GM13976 (cell line): Measurements from ENCODE around the gene TBCA.
"Not testable (repeated sequence)": the region's sequence is repeated elsewhere in the genome, so short reads cannot be mapped to it uniquely, and the experiment has no call there.

Experiments used
- DNase-seq: peaks from one replicate; pipeline ENCODE4 v3.0.0; 2012; ENCODE audit warnings: low spot score
- CTCF ChIP-seq: IDR thresholded peaks from 2 replicates; pipeline ENCODE4 v1.5.1; 2012; ENCODE audit warnings: borderline replicate concordance, mild to moderate bottlenecking; ENCODE audit not compliant: insufficient read depth; ENCODE audit errors: extremely low read depth, missing control alignments, control extremely low read depth
- in situ Hi-C: fragments of 300-500 bp; cut with MboI; formaldehyde crosslinking; loops from one replicate; pipeline ENCODE4 v1.12.0; 2022; ENCODE audit warnings: low sequenced_read_pairs, mixed read lengths, inconsistent platforms; ENCODE audit not compliant: unreplicated experiment

The TBCA gene

GRCh38 chr5:77767301-77767700 lies 8.8 kb downstream of the TBCA start:
- no peak for DNase-seq
- in situ Hi-C loops = no loop called here
- no peak for TF ChIP-seq CTCF

- in situ Hi-C loops = no loop called here
- no peak for TF ChIP-seq CTCF
- no peak for DNase-seq
Observed at GRCh38 chr5:77761606-77762005, 14.5 kb downstream of the TBCA start.

GRCh38 chr5:77758141-77758938 lies 17.8 kb downstream of the TBCA start:
- DNase-seq = no peak
- no peak for TF ChIP-seq CTCF
- in situ Hi-C loops = no loop called here

GRCh38 chr5:77751328-77752023 lies 24.7 kb downstream of the TBCA start:
- no peak for TF ChIP-seq CTCF
- no peak for DNase-seq
- in situ Hi-C loops = no loop called here

GRCh38 chr5:77750928-77751327 lies 25.2 kb downstream of the TBCA start:
- in situ Hi-C loops, DNase-seq: not testable (repeated sequence)

- DNase-seq = no peak
- no peak for TF ChIP-seq CTCF
- in situ Hi-C loops = no loop called here
Observed at GRCh38 chr5:77748160-77748559, 28.0 kb downstream of the TBCA start.

GRCh38 chr5:77744116-77744515 lies 32.0 kb downstream of the TBCA start:
- TF ChIP-seq CTCF = no peak
- in situ Hi-C loops = no loop called here

More at GRCh38 chr5:77744116-77744515, 32.0 kb downstream of the TBCA start:
- no peak for DNase-seq
